ENCODE results near the gene RAB25.

DNA sequence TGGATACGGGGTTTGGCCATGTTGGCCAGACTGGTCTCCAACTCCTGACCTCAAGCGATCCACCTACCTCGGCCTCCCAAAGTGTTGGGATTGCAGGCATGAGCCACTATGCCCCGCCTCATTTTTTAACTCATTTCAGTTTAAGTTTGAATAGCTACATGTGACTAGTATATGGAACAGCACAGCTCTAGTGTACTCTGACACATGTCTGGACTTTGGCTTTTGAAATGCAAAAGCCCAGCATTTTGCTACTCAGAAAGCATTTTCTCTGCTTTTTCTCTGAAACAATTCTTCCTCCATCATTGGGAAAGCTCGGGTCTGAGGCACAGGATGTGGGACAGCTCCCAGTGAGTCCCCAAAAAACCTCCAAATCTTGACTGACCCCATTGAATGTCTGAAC lies 36.2 kb upstream of the RAB25 start:
- no peak for TF ChIP-seq EZH2 (IDR thresholded peaks at IDR 0.05; ENCODE audit: low read length)
- TF ChIP-seq, protein P1, sequence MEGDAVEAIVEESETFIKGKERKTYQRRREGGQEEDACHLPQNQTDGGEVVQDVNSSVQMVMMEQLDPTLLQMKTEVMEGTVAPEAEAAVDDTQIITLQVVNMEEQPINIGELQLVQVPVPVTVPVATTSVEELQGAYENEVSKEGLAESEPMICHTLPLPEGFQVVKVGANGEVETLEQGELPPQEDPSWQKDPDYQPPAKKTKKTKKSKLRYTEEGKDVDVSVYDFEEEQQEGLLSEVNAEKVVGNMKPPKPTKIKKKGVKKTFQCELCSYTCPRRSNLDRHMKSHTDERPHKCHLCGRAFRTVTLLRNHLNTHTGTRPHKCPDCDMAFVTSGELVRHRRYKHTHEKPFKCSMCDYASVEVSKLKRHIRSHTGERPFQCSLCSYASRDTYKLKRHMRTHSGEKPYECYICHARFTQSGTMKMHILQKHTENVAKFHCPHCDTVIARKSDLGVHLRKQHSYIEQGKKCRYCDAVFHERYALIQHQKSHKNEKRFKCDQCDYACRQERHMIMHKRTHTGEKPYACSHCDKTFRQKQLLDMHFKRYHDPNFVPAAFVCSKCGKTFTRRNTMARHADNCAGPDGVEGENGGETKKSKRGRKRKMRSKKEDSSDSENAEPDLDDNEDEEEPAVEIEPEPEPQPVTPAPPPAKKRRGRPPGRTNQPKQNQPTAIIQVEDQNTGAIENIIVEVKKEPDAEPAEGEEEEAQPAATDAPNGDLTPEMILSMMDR (optimal IDR thresholded peaks at IDR 0.05 in 1 of 3, IDR thresholded peaks at IDR 0.05 in 1 of 3, conservative IDR thresholded peaks at IDR 0.05 in 1 of 3; ENCODE audit: extremely low read depth in 1 of 3, insufficient read depth in 2 of 3, low read length in 3 of 3), result no peak

Measured in keratinocyte (primary cell).